Measurements from ENCODE around the gene CAPN10.

CAPN10 gene

DNA sequence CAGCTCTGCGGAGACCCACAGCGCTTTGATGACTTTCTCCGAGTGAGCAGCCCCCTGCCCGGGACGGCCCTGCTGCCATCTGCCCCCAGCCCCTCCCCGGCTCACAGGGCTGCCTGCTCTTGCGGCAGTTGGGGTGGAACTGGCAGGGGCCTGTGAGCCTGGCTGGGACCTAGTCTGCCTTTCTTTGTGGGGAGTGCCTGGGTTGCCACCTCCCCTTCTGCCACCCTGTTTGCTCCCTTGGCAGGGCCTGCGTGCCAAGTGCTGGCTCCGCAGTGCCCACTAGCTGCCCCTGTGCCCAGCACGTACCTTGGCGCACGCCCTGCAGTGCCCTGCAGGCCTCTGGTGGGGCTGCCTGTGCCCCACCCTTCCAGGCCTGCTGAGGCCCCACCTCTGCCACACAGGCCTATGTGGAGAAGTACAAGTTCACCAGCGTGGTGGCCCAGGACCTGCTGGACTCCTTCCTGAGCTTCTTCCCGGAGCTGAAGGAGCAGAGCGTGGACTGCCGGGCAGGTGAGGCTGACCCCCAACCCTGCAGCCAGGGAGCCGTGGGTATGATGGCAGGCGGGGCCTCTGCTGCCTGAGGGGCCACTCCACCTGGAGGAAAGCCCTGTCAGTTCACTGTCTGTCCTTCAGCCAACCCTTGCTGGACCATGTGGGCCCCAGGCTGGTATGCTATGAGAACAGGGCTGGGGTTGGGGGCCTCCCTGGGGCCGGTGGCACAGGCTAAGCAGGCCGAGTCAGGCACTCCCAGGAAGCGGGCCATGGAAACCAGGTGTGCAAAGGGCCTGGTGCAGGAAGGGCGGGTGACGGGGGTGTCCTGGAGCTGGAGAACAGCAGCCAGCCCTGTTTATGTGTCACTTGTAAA lies 11.2 kb upstream of the CAPN10 start:
- no peak for DNase-seq

GRCh38 chr2:240576036-240576435 lies 10.5 kb upstream of the CAPN10 start:
- DNase-seq = no peak

DNA sequence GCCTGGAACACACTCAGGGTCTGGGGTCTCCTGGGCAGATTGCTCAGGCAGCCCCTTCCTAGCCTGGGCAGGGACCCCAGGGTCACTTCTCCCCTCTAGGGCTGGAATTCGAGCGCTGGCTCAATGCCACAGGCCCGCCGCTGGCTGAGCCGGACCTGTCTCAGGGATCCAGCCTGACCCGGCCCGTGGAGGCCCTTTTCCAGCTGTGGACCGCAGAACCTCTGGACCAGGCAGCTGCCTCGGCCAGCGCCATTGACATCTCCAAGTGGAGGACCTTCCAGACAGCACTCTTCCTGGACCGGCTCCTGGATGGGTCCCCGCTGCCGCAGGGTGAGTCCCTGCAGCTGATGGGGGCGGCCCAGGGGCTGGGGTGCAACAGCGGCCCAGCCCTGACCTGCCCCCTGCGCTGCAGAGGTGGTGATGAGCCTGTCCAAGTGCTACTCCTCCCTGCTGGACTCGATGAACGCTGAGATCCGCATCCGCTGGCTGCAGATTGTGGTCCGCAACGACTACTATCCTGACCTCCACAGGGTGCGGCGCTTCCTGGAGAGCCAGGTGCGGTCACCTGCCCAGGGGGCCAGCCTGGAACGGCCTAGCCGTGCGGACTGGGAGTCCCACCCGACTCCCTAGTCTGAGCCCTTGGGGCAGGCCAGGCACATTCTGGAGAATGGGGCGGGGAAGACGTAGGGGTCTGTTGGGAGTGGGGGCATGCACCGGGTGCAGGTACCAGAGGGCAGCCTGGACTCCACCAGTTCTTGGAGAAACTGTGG lies 9.9 kb upstream of the CAPN10 start:
- no peak for DNase-seq

- DNase-seq = no peak
These were observed 9.0 kb upstream of the CAPN10 start for GRCh38 chr2:240577281-240578109.

- no peak for DNase-seq
These were observed 8.5 kb upstream of the CAPN10 start for GRCh38 chr2:240578110-240578450.

DNA sequence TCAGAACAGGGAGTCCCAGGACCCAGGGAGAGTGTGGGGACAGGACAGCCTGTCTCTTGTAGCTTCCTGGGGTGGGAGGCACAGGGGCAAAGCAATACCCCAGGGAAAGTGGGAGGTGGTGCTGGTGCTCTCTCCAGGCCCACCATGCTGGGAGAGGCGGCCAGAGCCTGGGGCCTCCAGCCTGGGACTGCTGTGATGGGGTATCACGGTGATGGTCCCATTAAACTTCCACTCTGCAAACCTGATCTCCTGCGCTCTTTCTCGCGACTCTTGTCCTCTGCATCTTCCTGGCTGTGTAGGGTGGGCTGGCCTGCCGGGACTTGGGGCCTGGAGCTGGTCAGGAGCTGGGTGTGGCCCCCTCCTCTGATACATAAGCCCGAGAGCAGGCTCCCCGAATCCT lies 8.0 kb upstream of the CAPN10 start:
- DNase-seq = no peak

- no peak for DNase-seq
These were observed 7.3 kb upstream of the CAPN10 start for GRCh38 chr2:240579071-240579762.

DNA sequence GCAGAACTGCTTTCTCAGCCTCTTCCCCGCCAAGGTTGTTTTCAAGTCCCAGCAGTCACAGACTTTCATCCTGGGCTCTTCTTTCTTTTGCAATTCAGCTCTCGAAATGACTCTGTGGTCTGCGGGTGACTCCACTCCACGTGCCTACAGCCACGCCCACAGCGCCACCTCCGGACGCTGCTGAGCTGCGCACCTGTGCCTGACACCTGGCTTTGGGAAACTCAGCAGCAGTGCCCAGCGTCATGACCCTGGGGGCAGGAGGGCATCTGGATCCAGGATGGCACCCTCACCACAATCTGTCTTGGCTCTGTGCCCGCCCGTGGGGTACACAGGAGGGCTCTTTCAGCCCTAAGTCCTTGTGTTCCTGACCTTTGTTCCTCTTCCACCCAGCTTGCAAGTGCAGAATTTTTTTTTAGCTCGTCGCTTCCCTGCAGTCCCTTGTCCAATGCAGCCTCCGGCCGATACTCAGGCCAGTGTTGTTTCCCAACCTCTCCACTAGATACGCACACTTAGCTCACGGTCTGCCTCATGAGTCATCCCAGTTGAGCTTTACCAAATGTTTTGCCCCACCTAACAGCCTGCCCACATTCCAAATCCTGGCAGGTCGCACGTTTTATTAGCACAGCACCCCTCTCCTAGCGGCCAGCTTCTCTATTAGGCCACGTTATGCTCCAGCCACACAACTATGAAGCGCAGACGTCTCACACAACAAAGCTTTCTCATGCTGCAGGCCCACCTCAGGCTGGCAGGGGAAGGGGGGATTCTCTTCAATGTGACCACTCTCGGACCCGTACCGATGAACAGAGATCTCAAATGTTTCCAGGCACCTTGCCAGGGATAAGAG lies 6.5 kb upstream of the CAPN10 start:
- DNase-seq = no peak

DNA sequence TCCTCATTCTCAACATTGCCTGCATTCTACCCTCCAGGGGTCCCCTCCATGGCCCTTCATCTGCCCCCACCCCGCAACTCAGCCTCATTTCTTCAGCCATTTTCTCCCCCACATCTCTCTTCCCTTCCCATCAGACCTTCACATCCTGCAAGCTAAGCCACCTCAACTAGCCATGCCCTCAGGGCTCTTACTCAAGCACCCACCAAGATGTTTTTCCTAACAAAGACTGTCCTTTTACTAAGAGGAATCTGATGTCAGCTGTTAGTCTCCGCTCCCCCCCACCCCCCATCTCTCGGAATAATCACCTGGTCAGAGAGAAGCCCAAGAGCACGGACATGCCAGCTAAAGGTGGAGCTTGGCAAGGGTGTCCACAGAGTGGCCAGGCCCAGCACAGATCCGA lies 4.7 kb upstream of the CAPN10 start:
- DNase-seq = no peak

DNA sequence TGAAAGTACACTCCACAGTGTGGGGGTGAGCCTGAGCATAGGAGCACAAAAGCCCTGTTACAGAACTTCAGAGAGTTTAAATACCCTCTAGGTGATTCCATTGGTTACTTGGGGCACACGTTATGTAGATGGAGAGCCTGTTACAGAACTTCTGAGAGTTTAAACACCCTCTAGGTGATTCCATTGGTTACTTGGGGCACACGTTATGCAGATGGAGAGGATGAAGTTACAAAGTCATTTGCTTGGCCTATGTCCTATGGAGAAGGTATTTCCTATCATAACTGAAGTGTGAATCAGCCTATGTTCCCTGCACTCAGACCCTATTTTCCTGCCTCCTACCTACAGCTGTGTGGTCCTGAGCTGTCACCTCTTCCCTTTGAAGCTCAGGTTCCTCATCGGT lies 3.8 kb upstream of the CAPN10 start:
- no peak for DNase-seq

GRCh38 chr2:240583774-240584173 lies 2.8 kb upstream of the CAPN10 start:
- no peak for DNase-seq

GRCh38 chr2:240584486-240585031 lies 2.0 kb upstream of the CAPN10 start:
- no peak for DNase-seq

- no peak for DNase-seq
These were observed 1.4 kb upstream of the CAPN10 start for GRCh38 chr2:240585101-240585500.

DNA sequence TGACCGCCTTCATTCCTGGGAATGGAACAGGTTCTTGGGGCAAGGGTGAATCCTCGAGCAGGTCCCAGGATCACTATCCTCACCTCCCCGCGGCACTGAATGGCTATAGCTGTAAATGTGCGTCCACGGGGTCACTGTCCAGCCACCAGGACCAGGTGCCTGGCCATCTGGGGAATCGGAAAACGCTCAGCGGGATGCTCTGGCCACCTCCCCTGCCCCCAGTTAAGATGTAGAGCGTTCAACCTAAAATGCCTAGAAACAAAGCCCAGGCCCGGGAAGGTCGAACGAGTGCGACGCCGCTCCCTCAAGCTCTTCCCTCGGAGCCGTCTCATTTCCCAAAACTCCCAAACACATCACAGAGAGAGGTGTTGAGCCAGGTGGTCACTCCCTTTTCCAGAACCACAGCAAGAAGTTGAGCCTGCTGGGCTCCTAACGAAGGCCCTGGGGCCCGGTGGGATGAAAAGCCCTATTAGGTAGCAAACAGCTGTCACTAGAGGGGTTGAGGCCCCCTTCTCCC lies 795 bp upstream of the CAPN10 start:
- no peak for DNase-seq

- no peak for DNase-seq
These were observed 626 bp downstream of the CAPN10 start for GRCh38 chr2:240586919-240587800.

GRCh38 chr2:240588006-240588655 lies 1.6 kb downstream of the CAPN10 start:
- DNase-seq = no peak

GRCh38 chr2:240588669-240589068 lies 2.1 kb downstream of the CAPN10 start:
- DNase-seq = no peak

GRCh38 chr2:240589375-240589774 lies 2.8 kb downstream of the CAPN10 start:
- DNase-seq = no peak

- DNase-seq = no peak
These were observed 3.5 kb downstream of the CAPN10 start for GRCh38 chr2:240589850-240590525.

Measured in NCI-H1930 (cell line).